ENCODE results near the gene HSCB. TPM values are rescaled to one million over a fixed set of nuclear protein-coding genes. Genes with fewer than 3 reads are reported as not detected.

The HSCB gene
- total and polyA plus RNA-seq, 2 of the 4 experiments (the other 2 are of a cell fraction): 5.4 to 13.2 TPM

GRCh38 chr22:28730179-28730578 lies 11.7 kb upstream of the HSCB start:
- Histone ChIP-seq H3K23ac (ENCODE audit: low read depth, low read length) (no peak overlapping the region), H4K8ac (ENCODE audit: low read depth in 2 of 2, low read length in 2 of 2) (no peak overlapping the region), H4K91ac (ENCODE audit: insufficient read depth, low read depth, low read length) (no peak overlapping the region), H2AFZ (replicated peaks; ENCODE audit: low read length, poor library complexity) (no peak overlapping the region), H3K18ac (ENCODE audit: low read depth, low read length) (no peak overlapping the region), H3K4me1 (ENCODE audit: control insufficient read depth, insufficient read depth, low read length) (peaks cover 2% of the 10 kb centered on the region), H2AK9ac (replicated peaks; ENCODE audit: low read depth, low read length, poor library complexity) (no peak overlapping the region), H3K27ac (ENCODE audit: insufficient read depth, low read length) (no peak overlapping the region), H2BK20ac (ENCODE audit: low read depth, low read length) (no peak overlapping the region), H2BK120ac (ENCODE audit: low read depth, low read length) (no peak overlapping the region), H3K36me3 (ENCODE audit: control insufficient read depth, insufficient read depth, low read length) (peaks cover 2% of the 10 kb centered on the region; the same call in 1 of the 2 replicates), H3K4ac (ENCODE audit: low read depth, low read length) (no peak overlapping the region), H3K56ac (ENCODE audit: extremely low read depth, insufficient read depth, low read length) (no peak overlapping the region), H3K27me3 (ENCODE audit: control insufficient read depth, insufficient read depth, low read length) (no peaks in the 10 kb centered on the region), H3K9ac (ENCODE audit: low read depth, low read length) (no peak overlapping the region), H2BK15ac (ENCODE audit: low read depth, low read length) (no peak overlapping the region), H3K4me2 (ENCODE audit: low read depth, low read length) (no peak overlapping the region), H3K9me1 (ENCODE audit: insufficient read depth, low read length) (peaks cover 8% of the 10 kb centered on the region), H4K20me1 (ENCODE audit: insufficient read depth, low read length) (no peaks in the 10 kb centered on the region), H3K9me3 (ENCODE audit: control insufficient read depth, insufficient read depth, low read length) (no peaks in the 10 kb centered on the region), H3K14ac (replicated peaks; ENCODE audit: low read depth, low read length) (no peak overlapping the region), H3K79me1 (ENCODE audit: low read depth in 1 of 2, low read length in 2 of 2) (peaks cover 0 to 5% of the 10 kb centered on the region in 2 experiments; a peak in 1 of 4 replicates), H3K4me3 (ENCODE audit: insufficient read depth, low read depth, low read length) (no peak overlapping the region), H4K5ac (ENCODE audit: low read depth, low read length) (no peak overlapping the region), H2AK5ac (ENCODE audit: low read depth, low read length) (no peak overlapping the region), H2BK5ac (ENCODE audit: low read depth, low read length, poor library complexity, severe bottlenecking) (no peak overlapping the region)
- DNase-seq (no peak), ATAC-seq (ENCODE audit: low read depth) (no peak)
- no TSS peak for BruUV-seq (replicated peaks)
- intact Hi-C loops (cut with micrococcal nuclease): no loop called here
- dilution Hi-C loops (cut with HindIII; ENCODE audit: low sequenced_read_pairs, unreplicated experiment): no loop called here
- ChIA-PET POLR2A (ENCODE audit: unreplicated experiment) (no interaction called here), CTCF (interaction anchor here (1.3 kb wide), 1 partner anchor 10 kb away, joined by 3 read pairs; no protein-coding TSS in a partner anchor)
- no peak for TF ChIP-seq RAD21 (IDR thresholded peaks at IDR 0.05; ENCODE audit: low read length)
- TF ChIP-seq ELK1 (IDR thresholded peaks at IDR 0.05; ENCODE audit: borderline replicate concordance, low read depth, low read length): no peak
- TF ChIP-seq CHD1 (IDR thresholded peaks at IDR 0.05; ENCODE audit: low read depth, low read length): no peak
- no peak for TF ChIP-seq FOS (IDR thresholded peaks at IDR 0.05; ENCODE audit: low read depth, low read length)
- no peak for TF ChIP-seq MAZ (IDR thresholded peaks at IDR 0.05; ENCODE audit: borderline replicate concordance, low read depth, low read length)
- no peak for TF ChIP-seq RFX5 (IDR thresholded peaks at IDR 0.05; ENCODE audit: low read depth, low read length)
- no peak for TF ChIP-seq CTCF (conservative IDR thresholded peaks at IDR 0.05; ENCODE audit: low read depth, low read length)
- no peak for TF ChIP-seq NFE2L2 (IDR thresholded peaks at IDR 0.05; ENCODE audit: low read depth, low read length)
- TF ChIP-seq CEBPB (IDR thresholded peaks at IDR 0.05; ENCODE audit: low read depth, low read length): no peak
- no peak for TF ChIP-seq POLR2A (IDR thresholded peaks at IDR 0.05; ENCODE audit: low read depth, low read length)
- TF ChIP-seq SMC3 (IDR thresholded peaks at IDR 0.05; ENCODE audit: low read depth, low read length): no peak
- TF ChIP-seq RCOR1 (IDR thresholded peaks at IDR 0.05; ENCODE audit: insufficient replicate concordance, low read length): no peak
- no peak for TF ChIP-seq MAFK (IDR thresholded peaks at IDR 0.05; ENCODE audit: low read depth, low read length)
- no peak for TF ChIP-seq USF2 (IDR thresholded peaks at IDR 0.05; ENCODE audit: low read depth, low read length)
- no peak for TF ChIP-seq MXI1 (IDR thresholded peaks at IDR 0.05; ENCODE audit: borderline replicate concordance, low read depth, low read length)
- TF ChIP-seq BHLHE40 (IDR thresholded peaks at IDR 0.05; ENCODE audit: low read depth, low read length): no peak
- WGBS, 2 experiments (ENCODE audit: extremely low coverage in 2 of 2, insufficient read length in 1 of 2): no CpG with 5 or more reads among the region's 3 CpGs
- in situ Hi-C loops (cut with MboI; ENCODE audit: low sequenced_read_pairs): no loop called here
